Endothelial cell of umbilical vein (primary cell): ENCODE results near the gene CDC42SE2.

Experiments
- EZH2 ChIP-seq: IDR thresholded peaks from 2 replicates; pipeline ENCODE4 v1.6.1; 2012; ENCODE audit warnings: borderline replicate concordance, low read depth, mild to moderate bottlenecking, moderate library complexity, low read length, inconsistent platforms; ENCODE audit not compliant: severe bottlenecking
- MYC ChIP-seq: IDR thresholded peaks from one replicate; pipeline ENCODE4 v1.6.1; 2011; ENCODE audit warnings: mild to moderate bottlenecking, low read depth, low read length
- POLR2A ChIP-seq: IDR thresholded peaks from 2 replicates; pipeline ENCODE4 v1.6.1; 2012; ENCODE audit warnings: low read depth, mild to moderate bottlenecking, control low read depth, low read length
- POLR2AphosphoS5 ChIP-seq: IDR thresholded peaks from 2 replicates; pipeline ENCODE4 v1.6.1; 2012; ENCODE audit warnings: low read depth, mild to moderate bottlenecking, control low read depth, low read length, moderate library complexity; ENCODE audit not compliant: insufficient read depth
- TF ChIP-seq, protein P1 (sequence below), 2 donors: IDR thresholded peaks; 1 replicate in 1 of 2; 2 replicates in 1 of 2; pipeline ENCODE4 v1.5.1; 2011; ENCODE audit warnings: low read length in 2 of 2, mild to moderate bottlenecking in 2 of 2, moderate library complexity in 2 of 2, control low read depth in 1 of 2, inconsistent platforms in 1 of 2, low read depth in 1 of 2; ENCODE audit not compliant: insufficient read depth in 1 of 2; ENCODE audit errors: extremely low read depth in 1 of 2

GRCh38 chr5:131254741-131255140 lies 9.1 kb upstream of the CDC42SE2 start:
- TF ChIP-seq, protein P1, sequence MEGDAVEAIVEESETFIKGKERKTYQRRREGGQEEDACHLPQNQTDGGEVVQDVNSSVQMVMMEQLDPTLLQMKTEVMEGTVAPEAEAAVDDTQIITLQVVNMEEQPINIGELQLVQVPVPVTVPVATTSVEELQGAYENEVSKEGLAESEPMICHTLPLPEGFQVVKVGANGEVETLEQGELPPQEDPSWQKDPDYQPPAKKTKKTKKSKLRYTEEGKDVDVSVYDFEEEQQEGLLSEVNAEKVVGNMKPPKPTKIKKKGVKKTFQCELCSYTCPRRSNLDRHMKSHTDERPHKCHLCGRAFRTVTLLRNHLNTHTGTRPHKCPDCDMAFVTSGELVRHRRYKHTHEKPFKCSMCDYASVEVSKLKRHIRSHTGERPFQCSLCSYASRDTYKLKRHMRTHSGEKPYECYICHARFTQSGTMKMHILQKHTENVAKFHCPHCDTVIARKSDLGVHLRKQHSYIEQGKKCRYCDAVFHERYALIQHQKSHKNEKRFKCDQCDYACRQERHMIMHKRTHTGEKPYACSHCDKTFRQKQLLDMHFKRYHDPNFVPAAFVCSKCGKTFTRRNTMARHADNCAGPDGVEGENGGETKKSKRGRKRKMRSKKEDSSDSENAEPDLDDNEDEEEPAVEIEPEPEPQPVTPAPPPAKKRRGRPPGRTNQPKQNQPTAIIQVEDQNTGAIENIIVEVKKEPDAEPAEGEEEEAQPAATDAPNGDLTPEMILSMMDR (IDR thresholded peaks at IDR 0.05; ENCODE audit: extremely low read depth in 1 of 2, insufficient read depth in 1 of 2, low read depth in 1 of 2, low read length in 2 of 2), result no peak
- TF ChIP-seq EZH2 (no peak), POLR2A (no peak), POLR2AphosphoS5 (no peak), MYC (no peak)
